Breast epithelium (tissue), 4 donors: ENCODE measurements around the gene PMEPA1. TPM values are rescaled to one million over a fixed set of nuclear protein-coding genes. Genes with fewer than 3 reads are reported as not detected.

Source experiments
- DNase-seq, 2 donors: peaks; one replicate each; pipeline ENCODE4 v3.0.0-alpha.2; 2019; ENCODE audit warnings: low spot score in 2 of 2
- H3K27ac ChIP-seq, 2 donors: fragments of 200-600 bp; sonication (generic) in 1 of 2; one replicate each; pipeline ENCODE4 v1.5.1; 2016 to 2019; ENCODE audit warnings: mild to moderate bottlenecking in 1 of 2
- H3K27me3 ChIP-seq, 2 donors: fragments of 200-600 bp; sonication (generic) in 1 of 2; one replicate each; pipeline versions ENCODE4 v1.5.1 to v1.6.0; 2017 to 2019; ENCODE audit warnings: control low read depth in 1 of 2, mild to moderate bottlenecking in 1 of 2
- H3K36me3 ChIP-seq: fragments of 200-600 bp; one replicate; pipeline ENCODE4 v1.5.1; 2019
- H3K4me1 ChIP-seq, 2 donors: fragments of 200-600 bp; sonication (generic); one replicate each; pipeline ENCODE4 v1.5.1; 2016 to 2019; ENCODE audit warnings: control low read depth in 1 of 2
- H3K4me3 ChIP-seq, 3 donors: fragments of 200-600 bp; sonication (generic); 1 replicate in 2 of 3; 2 replicates in 1 of 3; pipeline ENCODE4 v1.5.1; 2016 to 2019; ENCODE audit warnings: mild to moderate bottlenecking in 3 of 3, moderate library complexity in 2 of 3
- H3K9me3 ChIP-seq, 2 donors: fragments of 200-600 bp; sonication (generic) in 1 of 2; one replicate each; pipeline ENCODE4 v1.5.1; 2016 to 2019; ENCODE audit warnings: control low read depth in 1 of 2
- POLR2A ChIP-seq: fragments of 450-650 bp; IDR thresholded peaks from one replicate; pipeline ENCODE4 v1.6.1; 2016; ENCODE audit warnings: antibody characterized with exemption, mild to moderate bottlenecking, moderate library complexity
- POLR2AphosphoS5 ChIP-seq, 3 donors: sonication (generic); formaldehyde crosslinking; IDR thresholded peaks; one replicate each; pipeline ENCODE4 v1.6.1; 2017; ENCODE audit warnings: antibody characterized with exemption in 3 of 3
- intact Hi-C: fragments of 100-400 bp; cut with DNase I; formaldehyde crosslinking; loops from one replicate; pipeline ENCODE4 v1.15.1; 2023; ENCODE audit warnings: low total_unique reads
- total RNA-seq, 3 donors: library from RNA; depleted of rRNA; stranded (reverse); fragments of >200 nt; gene quantifications; one replicate each; pipeline ENCODE4 v1.1.0, GENCODE V29; 2016
- TF ChIP-seq, protein P1 (sequence below), 3 donors: fragments of 450-650 bp; IDR thresholded peaks; one replicate each; pipeline ENCODE4 v1.5.1; 2016 to 2017; ENCODE audit warnings: antibody characterized with exemption in 3 of 3, mild to moderate bottlenecking in 3 of 3, moderate library complexity in 3 of 3

Gene PMEPA1
- total RNA-seq, 3 donors from 2014 or later, result 9.2 to 13.2 (median 13.1) TPM

DNA sequence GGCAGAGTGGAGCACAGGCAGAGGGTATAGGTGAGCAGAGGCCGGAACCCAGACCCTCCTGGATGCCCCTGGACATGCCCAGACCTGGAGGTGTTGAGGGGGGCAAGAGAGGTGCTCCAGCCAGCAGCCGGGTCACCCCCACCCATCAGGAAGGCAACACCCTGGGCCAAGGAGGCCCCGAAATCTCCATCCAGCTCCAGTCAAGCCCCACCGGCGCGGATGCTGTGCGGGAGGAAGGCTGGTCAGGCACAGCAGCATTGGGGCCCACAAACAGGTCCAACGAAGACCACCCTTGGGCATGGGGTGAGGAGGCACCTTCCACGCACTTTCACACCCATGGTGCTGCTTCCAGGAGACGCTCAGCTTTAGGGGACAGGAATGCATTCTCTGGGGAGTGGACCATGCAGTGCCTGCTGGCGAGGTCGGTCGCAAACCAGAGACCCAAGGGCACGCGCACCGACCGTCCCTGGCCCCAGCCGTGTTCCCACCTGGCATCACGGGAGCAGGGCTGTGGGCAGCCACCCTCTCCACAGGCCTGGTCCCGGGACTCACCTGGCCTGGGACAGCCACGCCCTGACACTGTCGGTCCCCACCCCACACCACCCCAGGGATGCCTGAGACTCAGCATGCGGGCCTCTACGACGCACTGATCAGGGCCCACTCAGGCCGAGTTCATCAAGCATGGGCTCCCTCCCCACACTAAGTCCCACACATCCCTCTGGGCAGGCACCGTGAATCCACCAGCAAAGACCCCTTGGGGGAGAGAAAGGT is 45.9 kb downstream of the PMEPA1 start:
- Histone ChIP-seq H3K4me1 (peaks cover 0 to 3% of the 10 kb centered on the region in 2 donors), H3K27ac (no peak overlapping the region)
- intact Hi-C loops, result loop anchor here (10.0 kb wide), 1 partner anchor 421 kb away; no protein-coding TSS in a partner anchor

DNA sequence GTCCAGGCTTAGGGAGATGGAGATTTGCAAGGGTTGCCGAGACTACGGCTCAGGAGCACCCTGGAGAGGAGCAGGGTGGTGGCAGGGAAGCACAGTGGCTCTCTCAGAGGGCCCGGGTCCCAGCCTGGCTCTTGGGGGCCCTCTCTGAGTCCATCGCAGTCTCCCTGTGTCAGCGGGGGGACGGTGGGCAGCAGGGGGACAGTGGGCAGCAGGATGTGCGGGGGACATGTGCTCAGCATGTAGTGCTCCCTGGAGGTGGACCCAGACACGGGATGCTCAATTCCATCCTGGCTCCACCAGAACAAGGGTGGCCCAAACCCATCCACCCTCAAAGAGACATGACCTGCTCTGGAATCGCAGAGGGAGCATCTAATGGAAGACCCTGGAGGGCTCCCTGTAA is 46.6 kb downstream of the PMEPA1 start:
- peak in 1 of 2 donors; percentile 35 for DNase-seq
- Histone ChIP-seq H3K9me3 (no peaks in the 10 kb centered on the region), H3K36me3 (no peaks in the 10 kb centered on the region), H3K4me3 (no peak overlapping the region), H3K4me1 (peaks cover 0 to 3% of the 10 kb centered on the region in 2 donors), H3K27me3 (no peaks in the 10 kb centered on the region), H3K27ac (no peak overlapping the region)
- intact Hi-C loops, result loop anchor here (10.0 kb wide), 1 partner anchor 422 kb away; no protein-coding TSS in a partner anchor
- TF ChIP-seq, protein P1, sequence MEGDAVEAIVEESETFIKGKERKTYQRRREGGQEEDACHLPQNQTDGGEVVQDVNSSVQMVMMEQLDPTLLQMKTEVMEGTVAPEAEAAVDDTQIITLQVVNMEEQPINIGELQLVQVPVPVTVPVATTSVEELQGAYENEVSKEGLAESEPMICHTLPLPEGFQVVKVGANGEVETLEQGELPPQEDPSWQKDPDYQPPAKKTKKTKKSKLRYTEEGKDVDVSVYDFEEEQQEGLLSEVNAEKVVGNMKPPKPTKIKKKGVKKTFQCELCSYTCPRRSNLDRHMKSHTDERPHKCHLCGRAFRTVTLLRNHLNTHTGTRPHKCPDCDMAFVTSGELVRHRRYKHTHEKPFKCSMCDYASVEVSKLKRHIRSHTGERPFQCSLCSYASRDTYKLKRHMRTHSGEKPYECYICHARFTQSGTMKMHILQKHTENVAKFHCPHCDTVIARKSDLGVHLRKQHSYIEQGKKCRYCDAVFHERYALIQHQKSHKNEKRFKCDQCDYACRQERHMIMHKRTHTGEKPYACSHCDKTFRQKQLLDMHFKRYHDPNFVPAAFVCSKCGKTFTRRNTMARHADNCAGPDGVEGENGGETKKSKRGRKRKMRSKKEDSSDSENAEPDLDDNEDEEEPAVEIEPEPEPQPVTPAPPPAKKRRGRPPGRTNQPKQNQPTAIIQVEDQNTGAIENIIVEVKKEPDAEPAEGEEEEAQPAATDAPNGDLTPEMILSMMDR (IDR thresholded peaks at IDR 0.05), result no peak
- no peak for TF ChIP-seq POLR2A
- TF ChIP-seq POLR2AphosphoS5 (IDR thresholded peaks at IDR 0.05), result no peak

More for the DNA sequence above, 45.9 kb downstream of the PMEPA1 start:
- H3K9me3 ChIP-seq, result no peaks in the 10 kb centered on the region
- no peaks in the 10 kb centered on the region for H3K36me3 ChIP-seq
- DNase-seq, result peak in 1 of 2 donors; percentile 46
- H3K4me3 ChIP-seq, result no peak overlapping the region
- H3K27me3 ChIP-seq, result no peaks in the 10 kb centered on the region
- TF ChIP-seq, protein P1 (IDR thresholded peaks at IDR 0.05), result no peak
- TF ChIP-seq POLR2A, result no peak
- no peak for TF ChIP-seq POLR2AphosphoS5 (IDR thresholded peaks at IDR 0.05)

DNA sequence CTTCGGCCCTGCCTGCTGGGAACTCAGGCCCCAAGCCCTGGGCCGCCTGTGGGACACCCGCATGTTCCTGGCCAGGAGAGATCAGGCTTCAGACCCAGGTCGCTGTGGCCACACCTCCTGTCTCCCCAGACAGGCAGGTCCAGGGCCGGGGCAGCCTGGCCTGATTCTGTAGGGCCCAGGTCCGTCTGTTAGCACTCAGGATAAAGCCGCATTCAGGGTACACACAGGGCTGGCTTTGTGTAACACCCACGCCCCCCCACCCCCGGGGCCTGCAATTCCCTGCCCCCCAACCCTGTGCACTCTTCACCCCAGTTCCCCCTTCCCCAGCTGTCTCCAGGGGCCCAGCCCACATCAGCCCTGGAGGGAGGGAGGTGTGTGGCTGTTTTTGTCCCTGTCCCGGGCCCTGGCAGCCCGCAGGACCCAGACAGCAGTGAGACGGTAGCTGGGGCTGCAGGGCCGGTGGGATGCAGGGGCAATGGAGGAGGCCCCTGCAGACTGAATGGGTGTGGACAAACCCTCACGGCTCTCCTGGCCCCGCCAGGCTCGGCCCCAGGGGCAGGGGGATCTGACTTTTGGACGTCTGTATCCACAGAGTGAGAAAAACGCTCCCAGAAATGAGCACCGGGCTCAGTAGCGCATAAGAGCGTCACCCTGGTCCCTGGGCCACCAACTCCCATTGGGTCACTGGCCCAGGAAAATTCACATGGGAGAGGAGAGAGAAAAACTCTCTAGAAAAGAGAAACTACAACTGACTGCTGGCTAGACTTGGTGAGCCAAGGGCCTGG is 47.2 kb downstream of the PMEPA1 start:
- no peaks in the 10 kb centered on the region for H3K36me3 ChIP-seq
- no peaks in the 10 kb centered on the region for H3K9me3 ChIP-seq
- peak; percentile 7 to 42 for DNase-seq
- no peak overlapping the region for H3K4me3 ChIP-seq
- no peak for TF ChIP-seq POLR2A
- no peak for TF ChIP-seq POLR2AphosphoS5 (IDR thresholded peaks at IDR 0.05)
- TF ChIP-seq, protein P1 (IDR thresholded peaks at IDR 0.05), result no peak
- H3K4me1 ChIP-seq, result peaks cover 0 to 3% of the 10 kb centered on the region in 2 donors
- H3K27me3 ChIP-seq, result no peaks in the 10 kb centered on the region
- no peak overlapping the region for H3K27ac ChIP-seq
- intact Hi-C loops, result loop anchor here (10.0 kb wide), 1 partner anchor 422 kb away; no protein-coding TSS in a partner anchor

DNA sequence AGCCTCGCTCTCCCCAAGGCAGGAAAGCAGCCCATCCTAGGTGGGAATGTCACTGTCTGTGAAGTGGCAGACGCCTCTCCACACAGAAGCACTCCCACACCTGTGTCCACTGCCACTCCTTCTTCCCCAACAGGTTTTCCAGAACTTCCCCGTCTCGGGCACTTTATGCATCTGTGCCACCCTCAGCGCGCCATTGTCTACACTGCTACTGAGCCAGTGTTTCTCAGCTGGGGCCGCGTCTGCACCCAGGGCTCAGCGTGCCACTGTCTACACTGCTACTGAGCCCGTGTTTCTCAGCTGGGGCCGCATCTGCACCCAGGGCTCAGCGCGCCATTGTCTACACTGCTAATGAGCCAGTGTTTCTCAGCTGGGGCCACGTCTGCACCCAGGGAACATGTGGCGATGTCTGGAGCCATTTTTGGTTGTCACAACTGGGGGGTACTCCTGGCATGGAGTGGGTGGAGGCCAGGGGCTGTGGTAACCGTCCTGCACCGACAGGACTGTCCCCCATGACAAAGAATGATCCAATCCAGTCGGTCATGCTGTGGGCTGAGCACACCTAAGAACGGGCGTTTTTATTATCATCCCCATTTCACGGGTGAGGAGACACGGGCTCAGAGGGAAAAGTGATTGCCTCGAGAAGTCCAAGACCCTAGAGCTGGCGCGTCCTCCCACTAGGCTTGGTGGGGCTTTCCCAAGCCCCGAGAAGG is 47.9 kb downstream of the PMEPA1 start:
- intact Hi-C loops, result loop anchor here (10.0 kb wide), 1 partner anchor 423 kb away; no protein-coding TSS in a partner anchor
- TF ChIP-seq, protein P1 (IDR thresholded peaks at IDR 0.05), result no peak
- no peak for TF ChIP-seq POLR2A
- Histone ChIP-seq H3K36me3 (no peaks in the 10 kb centered on the region), H3K27me3 (no peaks in the 10 kb centered on the region), H3K4me1 (peaks cover 0 to 3% of the 10 kb centered on the region in 2 donors), H3K27ac (peak overlapping the region in 1 of 2 donors; percentile 43), H3K9me3 (no peaks in the 10 kb centered on the region), H3K4me3 (no peak overlapping the region)
- peak in 1 of 2 donors; percentile 15 for DNase-seq
